ENCODE results near the gene TMEM269.
"Not testable (repeated sequence)": the region's sequence is repeated elsewhere in the genome, so short reads cannot be mapped to it uniquely, and the experiment has no call there.

The TMEM269 gene

GRCh38 chr1:42806171-42806570 lies 21.4 kb downstream of the TMEM269 start:
- Histone ChIP-seq H3K27me3 (replicated peaks in 2 of 5; ENCODE audit: control insufficient read depth in 4 of 5, insufficient read depth in 5 of 5, low read length in 4 of 5) (no peaks in the 10 kb centered on the region), H3K4me1 (ENCODE audit: control extremely low read depth in 1 of 4, control insufficient read depth in 4 of 4, insufficient read depth in 4 of 4, low read length in 3 of 4) (no peaks in the 10 kb centered on the region), H3K27ac (ENCODE audit: insufficient read depth in 1 of 2, low read depth in 1 of 2, low read length in 2 of 2, poor library complexity in 1 of 2, severe bottlenecking in 2 of 2) (no peak overlapping the region), H3K9me3 (ENCODE audit: control extremely low read depth in 1 of 5, control insufficient read depth in 4 of 5, insufficient read depth in 2 of 5, low read depth in 1 of 5, low read length in 4 of 5) (peaks cover 0 to 5% (median 0%) of the 10 kb centered on the region in 5 experiments), H3K36me3 (ENCODE audit: control insufficient read depth in 4 of 4, insufficient read depth in 4 of 4, low read length in 3 of 4) (peaks cover 2 to 12% (median 9%) of the 10 kb centered on the region in 4 experiments), H3K4me3 (ENCODE audit: control insufficient read depth in 1 of 7, extremely low read depth in 1 of 7, insufficient read depth in 4 of 7, low read depth in 2 of 7, low read length in 6 of 7) (no peak overlapping the region)
- DNase-seq, result no peak
- CTCF ChIA-PET, result interaction anchor here (1.2 kb wide), 1 partner anchor 267 kb away, joined by 3 read pairs; no protein-coding TSS in a partner anchor
- POLR2A ChIA-PET, result no interaction called here

GRCh38 chr1:42806593-42806992 lies 21.8 kb downstream of the TMEM269 start:
- Histone ChIP-seq H3K9me3 (ENCODE audit: control extremely low read depth in 1 of 5, control insufficient read depth in 4 of 5, insufficient read depth in 2 of 5, low read depth in 1 of 5, low read length in 4 of 5) (peaks cover 0 to 5% (median 0%) of the 10 kb centered on the region in 5 experiments), H3K27me3 (replicated peaks in 2 of 5; ENCODE audit: control insufficient read depth in 4 of 5, insufficient read depth in 5 of 5, low read length in 4 of 5) (no peaks in the 10 kb centered on the region), H3K36me3 (ENCODE audit: control insufficient read depth in 4 of 4, insufficient read depth in 4 of 4, low read length in 3 of 4) (peaks cover 2 to 12% (median 10%) of the 10 kb centered on the region in 4 experiments), H3K27ac (ENCODE audit: insufficient read depth in 1 of 2, low read depth in 1 of 2, low read length in 2 of 2, poor library complexity in 1 of 2, severe bottlenecking in 2 of 2) (no peak overlapping the region), H3K4me1 (ENCODE audit: control extremely low read depth in 1 of 4, control insufficient read depth in 4 of 4, insufficient read depth in 4 of 4, low read length in 3 of 4) (no peaks in the 10 kb centered on the region), H3K4me3 (ENCODE audit: control insufficient read depth in 1 of 7, extremely low read depth in 1 of 7, insufficient read depth in 4 of 7, low read depth in 2 of 7, low read length in 6 of 7) (no peak overlapping the region)
- ChIA-PET POLR2A (no interaction called here), CTCF (interaction anchor here (2.9 kb wide), 1 partner anchor 10 kb away, joined by 10 read pairs; the partner anchor contains the start of genes ERMAP and SVBP)
- DNase-seq, result no peak
- WGBS (ENCODE audit: insufficient coverage), result 100% methylated on average over 1 of the region's 5 CpGs

- no peak overlapping the region for H3K4me3 ChIP-seq (ENCODE audit: control insufficient read depth in 1 of 7, extremely low read depth in 1 of 7, insufficient read depth in 4 of 7, low read depth in 2 of 7, low read length in 6 of 7)
- no peak for DNase-seq
- CTCF ChIA-PET, result interaction anchor here (2.9 kb wide), 1 partner anchor 10 kb away, joined by 10 read pairs; the partner anchor contains the start of genes ERMAP and SVBP
- H3K4me1 ChIP-seq (ENCODE audit: control extremely low read depth in 1 of 4, control insufficient read depth in 4 of 4, insufficient read depth in 4 of 4, low read length in 3 of 4), result no peaks in the 10 kb centered on the region
- POLR2A ChIA-PET, result no interaction called here
- H3K36me3 ChIP-seq (ENCODE audit: control insufficient read depth in 4 of 4, insufficient read depth in 4 of 4, low read length in 3 of 4), result peaks cover 2 to 12% (median 10%) of the 10 kb centered on the region in 4 experiments
- no peak overlapping the region for H3K27ac ChIP-seq (ENCODE audit: insufficient read depth in 1 of 2, low read depth in 1 of 2, low read length in 2 of 2, poor library complexity in 1 of 2, severe bottlenecking in 2 of 2)
- no peaks in the 10 kb centered on the region for H3K27me3 ChIP-seq (replicated peaks in 2 of 5; ENCODE audit: control insufficient read depth in 4 of 5, insufficient read depth in 5 of 5, low read length in 4 of 5)
- peaks cover 0 to 5% (median 0%) of the 10 kb centered on the region in 5 experiments for H3K9me3 ChIP-seq (ENCODE audit: control extremely low read depth in 1 of 5, control insufficient read depth in 4 of 5, insufficient read depth in 2 of 5, low read depth in 1 of 5, low read length in 4 of 5)
These were observed 22.4 kb downstream of the TMEM269 start for GRCh38 chr1:42807056-42807668.

DNA sequence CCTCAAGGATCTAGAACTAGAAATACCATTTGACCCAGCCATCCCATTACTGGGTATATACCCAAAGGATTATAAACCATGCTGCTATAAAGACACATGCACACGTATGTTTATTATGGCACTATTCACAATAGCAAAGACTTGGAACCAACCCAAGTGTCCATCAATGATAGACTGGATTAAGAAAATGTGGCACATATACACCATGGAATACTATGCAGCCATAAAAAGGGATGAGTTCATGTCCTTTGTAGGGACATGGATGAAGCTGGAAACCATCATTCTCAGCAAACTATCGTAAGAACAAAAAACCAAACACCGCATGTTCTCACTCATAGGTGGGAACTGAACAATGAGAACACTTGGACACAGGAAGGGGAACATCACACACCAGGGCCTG lies 30.0 kb downstream of the TMEM269 start:
- CTCF ChIA-PET, result not testable (repeated sequence)

GRCh38 chr1:42815941-42816584 lies 31.3 kb downstream of the TMEM269 start:
- CTCF ChIA-PET, result interaction anchor here (1.4 to 2.7 kb wide), 2 partner anchors 8 to 259 kb away, joined by 3 to 10 read pairs; no protein-coding TSS in a partner anchor
- Histone ChIP-seq H3K27me3 (replicated peaks in 2 of 5; ENCODE audit: control insufficient read depth in 4 of 5, insufficient read depth in 5 of 5, low read length in 4 of 5) (no peaks in the 10 kb centered on the region), H3K9me3 (ENCODE audit: control extremely low read depth in 1 of 5, control insufficient read depth in 4 of 5, insufficient read depth in 2 of 5, low read depth in 1 of 5, low read length in 4 of 5) (no peaks in the 10 kb centered on the region), H3K36me3 (ENCODE audit: control insufficient read depth in 4 of 4, insufficient read depth in 4 of 4, low read length in 3 of 4) (peaks cover 0 to 6% (median 1%) of the 10 kb centered on the region in 4 experiments), H3K27ac (ENCODE audit: insufficient read depth in 1 of 2, low read depth in 1 of 2, low read length in 2 of 2, poor library complexity in 1 of 2, severe bottlenecking in 2 of 2) (peak overlapping the region; percentile 56 to 80), H3K4me3 (ENCODE audit: control insufficient read depth in 1 of 7, extremely low read depth in 1 of 7, insufficient read depth in 4 of 7, low read depth in 2 of 7, low read length in 6 of 7) (peak overlapping the region; percentile 79 to 91 (median 82)), H3K4me1 (ENCODE audit: control extremely low read depth in 1 of 4, control insufficient read depth in 4 of 4, insufficient read depth in 4 of 4, low read length in 3 of 4) (peaks cover 10 to 21% (median 16%) of the 10 kb centered on the region in 4 experiments)
- WGBS (ENCODE audit: insufficient coverage), result 28% methylated on average over 6 of the region's 7 CpGs
- POLR2A ChIA-PET, result interaction anchor here (0.6 to 1.5 kb wide), 5 partner anchors 30 to 603 kb away, joined by 3 read pairs; partner anchors contain the start of genes C1orf50, P3H1 and ZNF691
- peak; percentile 8 to 55 (median 42) for DNase-seq

More for the DNA sequence above, 30.0 kb downstream of the TMEM269 start:
- H3K9me3 ChIP-seq (ENCODE audit: control extremely low read depth in 1 of 5, control insufficient read depth in 4 of 5, insufficient read depth in 2 of 5, low read depth in 1 of 5, low read length in 4 of 5); H3K4me3 ChIP-seq (ENCODE audit: control insufficient read depth in 1 of 7, extremely low read depth in 1 of 7, insufficient read depth in 4 of 7, low read depth in 2 of 7, low read length in 6 of 7); DNase-seq; H3K36me3 ChIP-seq (ENCODE audit: control insufficient read depth in 4 of 4, insufficient read depth in 4 of 4, low read length in 3 of 4); H3K27me3 ChIP-seq (replicated peaks in 2 of 5; ENCODE audit: control insufficient read depth in 4 of 5, insufficient read depth in 5 of 5, low read length in 4 of 5); H3K27ac ChIP-seq (ENCODE audit: insufficient read depth in 1 of 2, low read depth in 1 of 2, low read length in 2 of 2, poor library complexity in 1 of 2, severe bottlenecking in 2 of 2); POLR2A ChIA-PET: not testable (repeated sequence)
- peaks cover 10 to 21% (median 16%) of the 10 kb centered on the region in 4 experiments for H3K4me1 ChIP-seq (ENCODE audit: control extremely low read depth in 1 of 4, control insufficient read depth in 4 of 4, insufficient read depth in 4 of 4, low read length in 3 of 4)
- no CpG with 5 or more reads among the region's 3 CpGs for WGBS (ENCODE audit: insufficient coverage)

DNA sequence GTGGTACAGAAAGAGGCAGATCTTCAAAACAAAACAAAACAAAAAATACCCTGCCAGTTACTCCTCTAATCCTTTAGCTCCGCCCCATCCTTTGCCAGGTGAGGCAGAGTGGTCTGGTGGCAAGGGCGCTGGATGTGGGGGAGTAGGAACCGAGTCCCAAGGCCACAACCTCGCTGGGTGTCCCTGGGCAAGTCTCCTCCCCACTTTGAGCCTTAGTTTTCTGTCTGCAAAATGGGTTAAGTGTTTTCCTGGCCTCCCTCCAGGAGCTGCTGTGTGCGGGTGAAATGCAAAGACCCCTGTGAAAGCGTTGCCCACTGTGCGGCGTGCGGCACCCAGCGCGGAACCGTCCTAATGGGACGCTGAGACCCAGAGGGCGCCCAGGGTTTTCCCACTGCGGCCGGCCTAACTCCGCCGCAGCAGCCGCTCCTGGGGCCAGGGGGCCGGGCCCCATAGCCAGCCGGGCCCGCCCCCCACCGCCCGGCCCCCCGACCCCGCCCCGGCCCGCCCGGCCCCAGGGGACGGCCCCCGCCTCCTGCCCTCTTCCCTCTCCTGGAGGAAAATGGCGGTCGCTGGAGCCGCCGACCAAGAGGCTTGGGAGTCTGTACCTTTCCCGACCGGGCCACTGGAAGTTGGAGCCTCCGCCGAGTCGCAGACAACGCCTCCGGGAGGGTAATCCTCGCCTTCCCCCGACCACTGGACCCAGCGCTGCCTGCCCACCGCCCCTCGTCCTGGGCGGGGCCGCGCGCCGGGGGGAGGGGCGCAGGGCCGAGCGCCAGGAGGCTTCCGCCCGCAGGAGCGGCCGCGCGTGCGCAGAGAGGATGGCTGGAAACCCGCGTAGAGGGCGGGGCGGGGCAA lies 32.0 kb downstream of the TMEM269 start, which contains the start of the genes ERMAP and SVBP:
TSS of gene ERMAP (plus strand) at position 538 of the 855 bp plus-strand sequence. CDS start 13,327 bp downstream, outside the sequence.
TSS of gene SVBP (minus strand) at position 813 of the 855 bp plus-strand sequence. CDS start 853 bp downstream, outside the sequence.
- CTCF ChIA-PET, result interaction anchor here (0.6 to 2.7 kb wide), 4 partner anchors 9 to 259 kb away, joined by 3 to 10 read pairs (median 3); partner anchors contain the start of genes C1orf50 and P3H1
- peak within 1 kb of the TSS; percentile 83 to 87 for H3K27ac ChIP-seq (ENCODE audit: insufficient read depth in 1 of 2, low read depth in 1 of 2, low read length in 2 of 2, poor library complexity in 1 of 2, severe bottlenecking in 2 of 2)
- H3K4me1 ChIP-seq (ENCODE audit: control extremely low read depth in 1 of 4, control insufficient read depth in 4 of 4, insufficient read depth in 4 of 4, low read length in 3 of 4), result peaks cover 10 to 21% (median 16%) of the 10 kb centered on the region in 4 experiments
- POLR2A ChIA-PET, result interaction anchor here (0.6 to 1.5 kb wide), 4 partner anchors 30 to 602 kb away, joined by 3 read pairs; partner anchors contain the start of gene ZNF691
- H3K9me3 ChIP-seq (ENCODE audit: control extremely low read depth in 1 of 5, control insufficient read depth in 4 of 5, insufficient read depth in 2 of 5, low read depth in 1 of 5, low read length in 4 of 5), result no peaks in the 10 kb centered on the region
- no peaks in the 10 kb centered on the region for H3K27me3 ChIP-seq (replicated peaks in 2 of 5; ENCODE audit: control insufficient read depth in 4 of 5, insufficient read depth in 5 of 5, low read length in 4 of 5)
- H3K36me3 ChIP-seq (ENCODE audit: control insufficient read depth in 4 of 4, insufficient read depth in 4 of 4, low read length in 3 of 4), result peaks cover 0 to 6% (median 0%) of the 10 kb centered on the region in 4 experiments
- 0% methylated on average over 30 of the region's 66 CpGs for WGBS (ENCODE audit: insufficient coverage)
- H3K4me3 ChIP-seq (ENCODE audit: control insufficient read depth in 1 of 7, extremely low read depth in 1 of 7, insufficient read depth in 4 of 7, low read depth in 2 of 7, low read length in 6 of 7), result peak within 1 kb of the TSS; percentile 79 to 91 (median 82)
- peak; percentile 82 to 91 (median 89) for DNase-seq

Measured in common myeloid progenitor, CD34-positive (primary cell).